DMS 273 treated with DMSO at 0.1 percent for 48 hours (cell line): ENCODE data around the gene HGFAC.
"Not testable (repeated sequence)": the region's sequence is repeated elsewhere in the genome, so short reads cannot be mapped to it uniquely, and the experiment has no call there.

Experiments used
- DNase-seq: peaks from one replicate; lab custom pipeline; 2025; lab: John Stamatoyannopoulos, UW

The HGFAC gene

GRCh38 chr4:3411190-3411589 lies 30.6 kb upstream of the HGFAC start:
- not testable (repeated sequence) for DNase-seq

DNA sequence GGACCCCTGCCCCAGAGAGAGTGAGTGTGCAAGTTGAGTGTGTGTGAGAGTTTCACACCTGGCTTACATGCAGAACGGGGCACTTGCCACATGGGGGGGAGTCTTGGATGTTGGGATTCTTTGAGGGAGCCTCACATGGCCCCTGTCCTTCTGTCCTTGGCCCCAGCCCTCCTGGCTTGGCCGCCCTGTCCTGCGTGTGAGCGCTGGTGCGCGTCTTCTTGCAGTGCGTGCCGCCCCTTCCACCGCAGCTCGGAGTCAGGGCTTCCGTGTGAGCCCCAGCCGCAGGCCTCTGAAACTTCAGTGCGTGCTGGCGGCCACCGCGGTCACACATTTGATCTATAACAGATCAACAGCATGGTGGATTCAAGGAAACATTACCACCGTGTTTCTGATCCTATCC lies 30.1 kb upstream of the HGFAC start:
- DNase-seq = no peak

- DNase-seq = no peak
Observed at GRCh38 chr4:3412257-3413020, 29.3 kb upstream of the HGFAC start.

DNA sequence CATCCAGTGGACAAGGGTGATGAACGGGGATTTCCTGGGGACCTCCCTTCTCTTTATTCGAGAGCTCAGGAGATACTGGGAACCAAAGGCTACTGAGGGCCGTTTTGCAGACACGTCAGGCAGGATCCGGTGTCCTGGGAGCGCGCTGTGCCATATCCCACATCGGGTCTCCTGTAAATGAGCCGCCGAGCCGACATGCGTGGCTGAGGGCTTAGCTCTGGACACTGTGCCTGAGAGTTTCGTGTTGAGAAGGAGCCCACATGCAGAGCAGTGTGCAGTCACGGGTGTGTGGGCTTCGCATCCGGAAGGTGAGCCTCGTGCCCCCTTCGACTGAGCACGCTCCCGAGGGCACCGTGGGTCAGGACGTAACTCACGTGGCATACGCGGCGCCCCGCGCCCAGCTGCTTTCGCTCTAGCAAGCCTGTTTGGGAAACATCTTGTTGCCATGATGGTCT lies 28.5 kb upstream of the HGFAC start:
- no peak for DNase-seq

- DNase-seq = no peak
Observed at GRCh38 chr4:3413675-3414420, 27.9 kb upstream of the HGFAC start.

DNA sequence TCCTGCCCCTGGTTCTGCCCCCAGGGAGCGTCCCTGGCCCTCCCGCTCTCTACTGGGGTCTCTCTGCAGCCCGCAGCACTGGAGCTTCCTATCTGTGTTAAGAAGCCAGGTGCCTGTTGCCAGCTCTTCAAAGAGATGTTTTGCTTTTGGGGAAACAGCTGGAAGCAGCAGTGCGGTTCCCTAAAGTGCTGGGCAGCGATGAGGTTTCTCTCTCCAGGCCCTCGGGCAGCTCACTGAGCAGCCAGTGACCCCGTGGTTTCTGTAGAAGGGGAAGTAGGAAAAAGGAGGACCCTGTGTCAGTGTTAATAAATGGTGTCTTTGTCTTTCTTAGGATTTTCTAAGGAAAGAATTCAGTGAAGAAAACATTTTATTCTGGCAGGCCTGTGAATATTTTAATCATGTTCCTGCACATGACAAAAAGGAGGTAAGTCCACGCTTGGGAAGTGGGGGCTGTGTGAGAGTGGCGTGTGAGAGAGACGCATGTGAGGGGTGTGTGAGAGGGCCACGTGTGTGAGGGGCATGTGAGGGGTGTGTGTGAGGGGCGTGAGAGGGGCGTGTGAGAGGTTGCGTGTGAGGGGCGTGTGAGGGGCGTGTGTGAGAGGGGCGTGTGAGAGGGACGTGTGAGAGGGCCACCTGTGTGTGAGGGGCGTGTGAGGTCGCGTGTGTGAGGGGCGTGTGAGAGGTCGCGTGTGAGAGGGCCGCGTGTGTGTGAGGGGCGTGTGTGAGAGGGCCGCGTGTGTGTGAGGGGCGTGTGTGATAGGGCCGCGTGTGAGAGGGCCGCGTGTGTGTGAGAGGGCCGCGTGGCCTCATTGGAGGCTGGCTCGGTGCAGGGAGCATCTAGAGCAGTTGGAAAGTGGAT lies 27.1 kb upstream of the HGFAC start:
- no peak for DNase-seq

- no peak for DNase-seq
Observed at GRCh38 chr4:3415471-3416141, 26.2 kb upstream of the HGFAC start.

GRCh38 chr4:3416270-3416669 lies 25.5 kb upstream of the HGFAC start:
- DNase-seq = no peak

DNA sequence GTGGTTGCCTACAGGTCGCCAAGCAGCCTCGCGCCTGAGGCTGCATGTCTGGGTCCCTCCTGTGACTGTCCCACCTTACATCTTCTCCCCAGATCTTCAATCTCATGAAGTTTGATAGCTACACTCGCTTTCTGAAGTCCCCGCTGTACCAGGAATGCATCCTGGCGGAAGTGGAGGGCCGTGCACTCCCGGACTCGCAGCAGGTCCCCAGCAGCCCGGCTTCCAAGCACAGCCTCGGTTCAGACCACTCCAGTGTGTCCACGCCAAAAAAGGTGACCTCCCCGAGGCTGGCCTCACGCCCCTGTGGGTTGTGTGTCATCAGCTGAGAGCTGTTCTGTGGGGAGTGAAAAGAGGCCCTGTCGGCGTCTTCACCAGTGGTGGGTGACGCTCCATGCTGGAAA lies 24.9 kb upstream of the HGFAC start:
- DNase-seq = no peak

DNA sequence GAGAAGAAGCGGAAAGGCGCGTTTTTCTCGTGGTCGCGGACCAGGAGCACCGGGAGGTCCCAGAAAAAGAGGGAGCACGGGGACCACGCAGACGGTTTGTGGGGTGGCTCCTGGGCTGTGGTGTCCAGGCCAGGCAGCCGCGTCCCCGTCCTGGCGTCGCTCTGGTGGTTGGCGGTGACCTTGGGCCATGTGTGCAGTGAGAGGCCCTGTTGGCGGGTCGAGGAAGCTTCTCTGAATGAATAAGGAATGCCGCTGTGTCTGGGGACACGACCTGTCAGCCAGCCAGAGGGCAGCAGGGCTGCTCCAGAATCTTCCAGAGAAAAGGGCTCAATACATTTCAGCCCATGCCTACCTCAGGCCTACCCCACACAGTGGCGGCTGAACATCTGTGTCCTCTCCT lies 24.3 kb upstream of the HGFAC start:
- DNase-seq = no peak

- no peak for DNase-seq
Observed at GRCh38 chr4:3418029-3418762, 23.6 kb upstream of the HGFAC start.

DNA sequence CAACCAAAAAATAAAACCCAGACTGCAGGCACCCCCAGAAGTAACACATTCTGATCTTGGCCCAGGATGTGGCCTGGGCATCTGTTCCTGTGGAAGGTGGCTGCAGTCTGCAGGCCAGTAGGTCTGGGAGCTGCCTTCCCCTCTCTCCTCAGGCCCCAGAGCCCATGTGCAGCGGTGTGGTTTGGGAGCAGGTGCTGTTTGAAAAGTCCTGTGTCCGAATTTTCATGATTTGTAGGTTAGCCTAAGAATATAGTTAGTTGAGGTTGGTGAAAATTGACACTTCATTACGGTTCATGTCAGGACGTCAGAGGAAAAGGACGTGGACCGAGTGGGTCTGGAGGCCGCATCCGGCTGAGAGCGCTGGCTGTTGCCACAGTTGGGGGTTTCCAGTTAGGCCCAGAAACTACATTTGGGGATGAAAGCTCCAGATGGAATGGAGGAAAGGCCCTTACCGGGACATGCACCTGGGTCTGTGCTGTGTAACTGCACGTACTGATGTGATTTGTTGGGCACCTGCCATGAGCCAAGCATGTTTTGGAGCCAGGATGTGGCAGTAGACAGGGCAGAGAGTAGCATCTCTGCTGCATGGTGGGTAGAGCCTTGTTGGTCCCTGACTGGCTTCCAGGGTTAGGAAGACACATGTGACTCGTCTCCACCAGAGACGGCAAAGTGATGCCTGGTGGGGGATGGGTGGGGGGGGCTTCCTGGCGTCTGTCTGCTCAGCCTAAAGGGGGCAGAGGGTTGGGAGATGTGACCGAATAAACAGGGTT lies 21.7 kb upstream of the HGFAC start:
- DNase-seq = no peak

- DNase-seq = no peak
Observed at GRCh38 chr4:3420606-3420955, 21.2 kb upstream of the HGFAC start.

DNA sequence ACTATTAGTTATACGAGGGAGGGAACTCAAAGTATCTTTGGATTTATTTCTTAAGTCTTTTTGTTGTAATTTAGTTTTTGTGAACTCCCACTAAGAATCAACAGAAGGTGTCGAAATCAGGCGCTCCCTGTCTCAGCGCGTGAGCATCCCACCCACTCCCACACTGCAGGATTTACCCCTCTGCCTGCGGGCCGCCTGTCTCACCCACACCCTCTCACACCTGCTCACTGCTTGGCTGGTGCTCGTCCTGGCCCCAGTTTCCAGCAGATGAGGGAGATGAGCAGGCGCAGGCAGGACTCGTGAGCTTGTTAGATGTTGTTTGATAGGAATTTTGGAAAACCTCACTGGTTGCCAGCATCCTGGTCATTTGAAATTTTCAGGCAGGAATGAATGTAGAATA lies 20.8 kb upstream of the HGFAC start:
- no peak for DNase-seq

DNA sequence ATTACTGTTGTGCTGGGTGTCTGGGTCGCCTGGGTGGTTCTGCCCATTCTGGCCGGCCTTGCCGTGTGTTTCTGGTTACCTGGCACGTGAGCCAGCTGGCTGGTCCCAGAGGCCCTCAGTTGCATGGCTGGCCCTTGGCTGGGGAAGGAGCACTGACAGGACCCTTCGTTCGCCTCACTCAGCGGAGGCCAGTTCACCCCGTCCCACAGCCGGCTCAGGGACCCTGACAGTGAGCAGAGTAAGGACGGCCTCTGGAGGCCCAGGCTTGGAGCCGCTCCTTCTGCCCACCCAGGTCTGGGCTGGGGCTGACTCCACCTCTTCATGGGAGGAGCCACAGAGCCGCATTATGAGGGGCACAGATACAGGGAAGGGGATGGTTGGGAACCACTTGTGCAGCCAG lies 20.3 kb upstream of the HGFAC start:
- no peak for DNase-seq

DNA sequence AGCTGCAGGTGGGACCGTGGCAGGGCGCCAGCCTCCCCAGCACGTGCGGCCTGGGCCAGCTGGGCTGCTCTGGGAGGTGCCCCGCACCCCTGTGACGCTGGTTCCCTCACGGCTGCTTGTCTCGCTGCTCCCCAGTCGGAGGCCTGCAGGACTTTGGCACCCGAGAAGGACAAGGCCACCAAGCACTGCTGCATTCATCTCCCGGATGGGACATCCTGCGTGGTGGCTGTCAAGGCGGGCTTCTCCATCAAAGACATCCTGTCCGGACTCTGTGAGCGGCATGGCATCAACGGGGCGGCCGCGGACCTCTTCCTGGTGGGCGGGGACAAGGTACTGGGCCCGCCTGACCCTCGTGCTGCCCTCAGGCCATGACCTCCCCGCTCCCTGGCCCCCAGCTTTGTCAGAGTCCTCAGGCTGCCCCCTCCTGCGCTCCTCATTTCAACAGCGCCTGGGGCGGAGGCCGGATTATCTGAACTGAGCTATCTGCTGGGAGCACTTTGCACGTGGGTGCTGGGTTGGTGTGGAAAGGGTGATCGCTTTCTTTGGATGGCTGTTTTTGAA lies 19.4 kb upstream of the HGFAC start:
- no peak for DNase-seq

DNA sequence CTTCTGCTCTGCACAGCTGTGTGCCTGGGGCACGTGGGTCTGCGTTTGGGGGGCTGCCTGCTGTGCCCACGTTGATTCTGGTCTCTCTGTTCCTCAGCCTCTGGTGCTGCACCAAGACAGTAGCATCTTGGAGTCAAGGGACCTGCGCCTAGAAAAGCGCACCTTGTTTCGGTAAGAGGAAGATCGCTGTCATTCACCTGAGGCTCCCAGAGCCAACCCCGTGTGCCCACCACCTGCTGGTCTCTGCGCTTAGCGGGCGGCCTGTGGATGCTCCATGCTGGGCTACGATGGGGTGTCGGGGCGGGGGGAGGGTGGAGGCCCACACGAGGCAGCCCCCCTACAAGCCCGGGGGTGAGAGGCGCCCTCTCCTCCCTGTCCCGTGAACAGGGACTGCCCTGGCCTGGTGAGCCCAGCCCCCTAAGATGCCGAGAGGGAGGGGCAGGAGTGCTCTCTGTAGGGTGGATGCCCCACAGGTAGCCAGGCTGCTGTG lies 18.9 kb upstream of the HGFAC start:
- no peak for DNase-seq

DNA sequence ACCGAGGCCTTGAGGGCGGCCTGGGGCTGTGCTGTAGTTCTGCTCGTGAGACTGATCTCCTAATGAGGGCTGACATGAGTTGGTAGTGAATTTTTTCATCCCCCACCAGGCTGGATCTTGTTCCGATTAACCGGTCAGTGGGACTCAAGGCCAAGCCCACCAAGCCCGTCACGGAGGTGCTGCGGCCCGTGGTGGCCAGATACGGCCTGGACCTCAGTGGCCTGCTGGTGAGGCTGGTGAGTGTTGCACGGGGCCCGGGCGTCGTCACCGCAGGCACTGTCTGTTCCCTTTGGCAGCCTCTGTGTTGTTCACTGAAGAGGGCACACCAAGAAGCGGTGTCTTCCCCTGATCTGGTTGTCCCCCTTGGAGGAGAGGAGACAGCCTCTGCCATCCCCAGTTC lies 18.4 kb upstream of the HGFAC start:
- no peak for DNase-seq

DNA sequence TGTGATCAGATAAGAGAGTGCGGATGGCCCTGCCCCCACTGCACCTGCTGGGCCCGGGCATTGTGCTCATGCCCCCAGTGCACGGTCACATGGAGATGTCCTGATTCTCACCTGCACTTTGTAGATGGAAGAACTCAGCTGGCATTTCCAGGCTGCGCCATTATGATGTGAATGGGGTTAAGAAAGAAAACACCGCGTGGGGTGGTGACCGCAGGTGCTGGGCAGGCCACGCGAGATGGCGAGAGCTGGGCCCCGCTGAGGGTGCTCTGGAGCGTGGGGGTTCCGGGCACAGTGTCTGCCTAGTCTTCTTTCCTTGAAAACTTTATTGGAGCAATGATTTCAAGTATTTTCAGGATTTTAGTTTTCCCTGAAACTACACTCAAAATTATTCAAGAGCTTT lies 17.8 kb upstream of the HGFAC start:
- no peak for DNase-seq

- no peak for DNase-seq
Observed at GRCh38 chr4:3424522-3425095, 17.2 kb upstream of the HGFAC start.
